ENCODE results near the gene ANKRD11.
"Not testable (repeated sequence)": the region's sequence is repeated elsewhere in the genome, so short reads cannot be mapped to it uniquely, and the experiment has no call there.

The ANKRD11 gene

DNA sequence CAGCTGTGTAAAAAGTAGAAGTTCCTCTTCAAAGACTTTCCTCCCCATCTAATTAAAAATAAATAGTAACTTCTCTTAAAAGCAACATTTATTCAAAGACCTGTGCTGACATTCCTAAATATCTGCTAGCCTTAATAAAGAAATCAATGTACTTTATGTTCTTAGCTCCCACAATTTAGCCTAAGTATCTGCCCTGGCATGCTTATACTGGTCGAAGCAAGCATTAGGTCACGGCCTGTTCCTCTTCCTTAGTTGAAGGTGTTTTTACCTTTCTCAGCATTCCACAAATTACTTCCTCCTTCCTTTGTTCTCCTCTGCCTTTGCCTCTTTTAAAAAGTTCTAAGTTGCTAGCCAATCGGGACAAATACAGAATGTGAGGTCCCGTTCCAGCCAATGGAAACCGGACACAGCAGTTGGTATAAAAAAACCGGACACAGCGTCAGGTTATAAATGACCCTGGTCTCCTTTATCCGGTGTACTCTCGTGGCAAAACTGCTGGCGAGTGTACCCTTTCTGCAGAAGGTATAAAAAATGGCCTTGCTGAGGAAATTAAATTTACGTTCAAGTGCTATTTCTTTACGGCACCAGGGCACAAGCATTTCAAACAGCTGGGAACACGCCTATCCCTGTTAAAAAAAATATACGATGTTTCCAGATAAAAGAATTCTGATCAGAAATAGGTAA, 127.7 kb downstream of the ANKRD11 start:
- not testable (repeated sequence) for DNase-seq

DNA sequence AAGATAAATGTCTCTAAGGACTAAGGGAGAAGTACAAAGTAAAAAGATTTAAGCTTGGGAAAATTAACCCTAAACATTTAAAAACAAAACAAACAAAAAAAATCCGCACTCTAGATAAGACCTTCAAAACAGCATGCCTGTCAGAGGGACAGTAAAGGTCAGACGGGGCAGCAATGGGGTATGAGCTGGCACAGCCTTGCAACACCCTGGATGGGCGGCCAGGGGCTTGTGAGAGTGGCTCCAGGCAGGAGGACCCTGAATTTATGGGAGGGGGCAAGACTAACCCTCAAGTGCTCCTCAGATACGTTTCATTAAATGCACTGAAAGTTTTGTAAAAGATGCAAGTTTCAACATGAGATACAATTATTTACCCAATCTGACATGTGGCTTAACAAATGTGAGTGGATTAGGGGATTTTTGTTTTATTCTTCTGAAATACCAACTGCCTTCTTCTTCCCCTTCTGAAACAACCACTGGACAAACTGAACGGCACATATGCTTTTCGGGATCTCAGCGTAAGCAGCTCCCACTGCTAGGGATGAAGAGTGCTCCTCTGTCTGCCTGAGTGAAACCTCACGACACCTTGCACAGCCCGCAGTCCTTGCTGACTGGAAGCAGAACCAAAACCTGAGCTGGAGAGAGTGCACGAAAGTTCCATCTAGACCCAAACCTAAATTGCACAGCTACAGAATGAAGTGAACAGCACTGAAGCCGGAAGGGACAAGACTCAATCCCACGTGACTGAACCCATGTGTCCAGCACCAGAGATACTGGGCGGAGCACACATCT, 128.4 kb downstream of the ANKRD11 start:
- no peak for DNase-seq

DNA sequence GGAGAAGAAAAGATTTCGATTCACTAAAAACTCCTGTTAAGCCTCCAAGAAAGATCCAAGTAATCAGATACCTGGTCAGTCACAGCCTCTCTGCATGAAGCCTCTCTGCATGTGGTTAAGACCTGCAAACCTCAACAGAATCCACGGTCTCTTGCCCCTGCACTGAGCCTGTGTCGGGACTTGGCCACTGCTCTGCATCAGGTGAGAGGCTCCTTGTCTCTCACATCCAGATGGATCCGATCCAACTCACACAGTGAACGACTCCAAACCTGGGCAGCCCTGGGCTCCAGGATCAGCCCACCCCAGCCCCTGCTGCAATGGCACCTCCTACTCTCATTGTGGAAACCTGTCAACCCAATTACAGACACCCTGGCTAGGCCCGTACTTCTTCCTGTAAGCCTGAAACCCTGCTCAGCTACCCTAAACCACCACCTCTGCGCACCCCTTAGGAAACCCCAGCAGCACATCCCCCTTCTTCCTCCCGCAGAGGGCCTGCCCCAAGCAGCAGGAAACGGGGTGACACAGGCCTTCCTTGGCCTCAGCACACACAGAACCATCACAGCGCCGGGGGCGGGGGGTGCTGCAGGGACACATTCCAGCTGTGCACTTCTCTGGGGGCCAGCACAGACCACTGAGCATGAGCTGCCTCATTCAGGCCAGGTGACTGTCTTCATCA, 129.5 kb downstream of the ANKRD11 start:
- no peak for DNase-seq

DNA sequence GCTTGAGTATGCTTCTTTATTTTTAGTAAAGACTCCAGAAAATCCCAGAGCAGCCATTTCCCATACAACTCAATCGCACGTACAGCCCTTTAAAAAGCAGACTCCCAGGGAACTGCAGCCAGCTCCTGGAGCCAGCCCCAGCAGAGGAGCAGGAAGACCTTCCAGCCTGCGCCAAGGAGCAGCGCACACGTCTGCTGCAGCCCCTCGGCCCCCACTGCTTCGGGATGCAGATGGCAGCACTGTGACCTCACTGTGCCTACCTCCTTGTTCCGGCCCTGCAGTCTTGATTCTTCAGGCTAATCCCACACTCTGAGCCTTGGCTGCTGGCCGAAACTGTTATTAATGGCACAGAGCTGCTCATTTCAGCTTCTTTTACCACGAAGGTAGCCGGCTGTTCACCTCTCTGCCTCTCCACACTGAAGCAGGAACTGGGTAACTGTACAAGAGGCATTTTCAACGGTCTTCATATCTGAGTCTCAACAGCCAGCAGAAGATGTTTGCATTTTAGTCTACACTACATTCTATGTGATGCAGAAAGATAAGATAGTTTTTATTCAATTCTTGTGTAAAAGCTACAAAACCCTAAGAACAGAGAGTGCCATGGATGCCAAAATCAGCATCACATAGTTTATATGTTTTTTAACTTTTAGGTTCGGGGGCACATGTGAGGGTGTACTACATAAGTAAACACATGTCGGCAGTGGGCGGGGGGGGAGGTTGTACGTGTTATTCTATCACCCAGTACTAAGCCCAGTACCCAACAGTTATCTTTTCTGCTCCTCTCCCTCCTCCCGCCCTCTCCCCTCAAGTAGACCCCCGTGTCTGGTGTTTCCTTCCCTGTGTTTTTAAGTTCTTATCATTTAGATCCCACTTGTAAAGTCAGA, 130.9 kb downstream of the ANKRD11 start:
- no peak for DNase-seq

DNA sequence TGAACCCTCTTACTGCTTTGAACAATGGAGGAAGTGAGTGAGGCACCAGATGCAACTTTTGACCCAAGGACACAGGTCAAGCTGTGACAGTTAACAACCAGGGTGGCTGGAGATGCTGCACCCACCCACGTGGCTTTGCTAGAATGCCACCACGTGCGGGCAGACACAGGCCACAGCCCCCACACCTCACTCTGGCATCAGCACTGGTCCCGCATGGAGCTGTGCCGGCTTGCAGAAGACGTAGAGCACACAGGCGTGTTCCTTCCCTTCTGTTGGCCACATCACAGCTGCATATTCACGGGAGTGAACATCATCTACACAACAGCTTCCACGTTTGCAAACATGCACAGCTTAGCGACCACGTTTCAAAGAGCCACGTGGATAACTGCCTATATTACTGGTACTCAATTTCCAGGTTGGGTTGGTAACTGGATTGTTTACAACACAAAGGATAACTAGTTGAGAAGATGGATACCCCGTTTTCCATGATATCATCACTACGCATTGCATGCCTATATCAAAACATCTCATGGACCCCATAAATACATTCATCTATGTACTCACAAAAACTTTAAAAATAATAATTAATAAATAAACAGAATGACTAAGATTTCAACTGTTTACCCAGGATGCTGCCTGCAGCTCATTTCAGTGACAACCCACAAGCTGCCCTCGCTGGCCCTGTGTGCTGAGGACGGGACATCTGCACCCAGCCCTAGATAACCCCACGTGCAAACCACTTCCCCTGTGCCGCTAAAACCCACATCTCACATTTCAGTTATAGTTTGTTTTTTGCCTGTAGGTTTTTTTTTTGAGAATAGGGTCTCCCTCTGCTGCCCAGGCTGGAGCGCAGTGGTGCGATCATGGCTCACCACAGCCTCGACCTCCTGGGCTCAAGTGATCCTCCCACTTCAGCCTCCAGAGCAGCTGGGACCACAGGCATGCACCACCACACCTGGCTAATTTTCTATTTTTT, 132.0 kb downstream of the ANKRD11 start:
- DNase-seq: no peak

DNA sequence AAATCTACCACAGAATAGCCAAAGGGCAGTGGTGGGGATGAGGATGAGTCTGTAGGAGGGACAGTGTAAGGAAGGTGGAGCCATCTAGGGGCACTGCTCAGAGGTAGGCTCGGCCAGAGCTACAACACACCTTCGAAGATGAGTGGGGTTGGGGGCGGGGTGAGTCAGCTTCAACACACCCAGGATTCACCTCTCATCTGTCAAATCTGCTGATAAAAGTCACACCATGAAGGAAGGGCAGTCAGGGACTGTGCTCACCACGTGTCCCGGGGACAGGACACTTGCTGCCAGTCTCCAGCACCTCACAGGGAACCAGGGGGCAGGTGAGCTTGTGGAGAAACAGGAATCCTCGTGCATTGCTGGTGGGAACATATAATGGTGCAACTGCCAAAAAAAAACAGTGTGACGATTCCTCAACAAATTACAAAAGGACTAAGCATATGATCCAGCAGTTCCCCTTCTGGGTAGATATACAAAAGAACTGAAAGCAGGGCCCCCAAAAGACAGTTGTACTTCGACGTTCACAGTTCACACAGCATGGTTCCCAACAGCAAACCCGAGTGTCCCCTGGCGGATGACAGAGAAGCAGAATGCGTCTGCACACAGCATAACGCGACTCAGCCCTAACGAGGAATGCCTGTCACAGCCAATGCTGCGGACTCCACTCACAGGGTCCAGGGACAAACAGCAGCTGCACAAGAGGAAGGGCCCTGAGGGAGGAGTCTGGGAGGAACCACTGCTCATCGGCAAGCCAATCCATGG, 133.1 kb downstream of the ANKRD11 start:
- DNase-seq: peak; percentile 32 to 37

DNA sequence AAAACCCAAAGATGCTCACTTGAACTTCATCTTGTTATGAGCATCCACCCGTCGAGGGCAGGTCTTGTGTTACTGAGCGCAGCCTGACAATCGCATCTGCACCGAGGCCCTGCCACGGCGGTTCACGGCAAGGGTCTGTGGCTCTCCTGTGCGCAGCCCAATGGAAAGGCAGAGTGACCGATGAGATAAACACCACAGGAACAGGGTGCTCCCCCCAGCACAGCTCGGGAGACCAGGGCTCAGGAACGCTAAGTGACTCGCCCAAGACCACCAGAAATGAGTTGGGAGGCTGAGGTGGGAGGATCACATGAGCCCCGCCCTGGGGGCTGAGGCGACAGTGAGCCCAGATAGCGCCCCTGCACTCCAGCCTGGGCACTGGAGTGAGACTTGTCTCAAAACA, 134.7 kb downstream of the ANKRD11 start:
- DNase-seq: no peak

DNA sequence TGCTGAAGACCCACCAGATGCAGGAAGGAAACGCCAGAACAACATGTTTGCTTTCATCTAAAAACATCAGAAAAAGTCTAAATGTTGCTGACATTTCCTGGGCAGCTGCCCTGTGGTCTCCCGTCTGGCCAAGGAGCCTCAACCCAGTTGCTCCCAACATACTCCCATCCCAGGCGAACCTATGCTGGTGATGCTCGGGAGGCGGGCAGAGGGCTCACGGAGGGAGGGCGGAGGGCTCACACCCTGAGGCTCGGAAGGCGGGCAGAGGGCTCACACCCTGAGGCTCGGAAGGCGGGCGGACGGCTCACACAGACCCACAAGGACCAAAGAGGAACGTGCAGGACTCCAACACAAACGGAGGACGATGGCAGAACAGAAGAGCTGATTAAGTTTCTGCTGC, 135.4 kb downstream of the ANKRD11 start:
- no peak for DNase-seq

DNA sequence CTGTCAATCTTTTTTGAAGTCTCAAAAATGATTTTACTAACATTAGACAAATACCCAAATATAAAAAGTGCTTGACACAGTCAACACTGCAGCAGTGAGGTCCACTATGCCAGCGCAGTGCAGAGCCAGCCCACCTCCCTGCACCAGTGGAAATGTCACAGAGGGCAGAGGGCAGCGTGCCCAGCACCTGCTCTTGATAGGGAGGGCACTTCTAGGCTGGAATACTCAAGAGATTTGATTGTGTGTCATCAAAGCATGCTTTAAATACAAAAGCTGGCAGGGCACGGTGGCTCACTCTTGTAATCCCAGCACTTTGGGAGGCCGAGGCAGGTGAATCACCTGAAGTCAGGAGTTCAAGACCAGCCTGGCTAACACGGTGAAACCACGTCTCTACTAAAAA, 136.0 kb downstream of the ANKRD11 start:
- no peak for DNase-seq

DNA sequence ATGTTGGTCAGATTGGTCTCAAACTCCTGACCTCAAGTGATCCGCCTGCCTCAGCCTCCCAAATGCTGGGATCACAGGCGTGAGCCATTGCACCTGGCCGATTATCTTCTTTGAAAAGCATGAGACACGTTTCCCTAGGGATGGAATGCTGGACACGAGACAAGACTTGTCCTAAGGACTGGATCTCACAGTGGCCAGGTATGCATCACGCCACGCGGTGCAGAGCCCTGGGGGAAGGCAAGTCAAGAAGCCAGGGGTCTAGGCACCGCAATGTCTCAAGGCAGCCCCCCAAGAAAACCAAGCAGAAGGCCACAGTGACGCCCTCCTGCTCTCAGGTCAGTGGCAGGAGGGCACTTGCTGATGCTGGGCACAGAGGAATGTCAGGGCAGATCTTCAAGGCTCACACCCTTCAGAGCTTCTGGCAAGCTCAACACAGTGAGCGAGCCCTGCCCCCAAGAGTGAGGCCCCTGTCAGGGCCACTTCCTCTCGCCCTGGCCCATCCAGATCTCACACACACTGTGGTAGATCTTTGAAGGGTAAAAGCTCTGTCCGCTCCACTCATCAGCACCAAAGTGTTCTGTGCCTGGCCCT, 138.2 kb downstream of the ANKRD11 start:
- no peak for DNase-seq

DNA sequence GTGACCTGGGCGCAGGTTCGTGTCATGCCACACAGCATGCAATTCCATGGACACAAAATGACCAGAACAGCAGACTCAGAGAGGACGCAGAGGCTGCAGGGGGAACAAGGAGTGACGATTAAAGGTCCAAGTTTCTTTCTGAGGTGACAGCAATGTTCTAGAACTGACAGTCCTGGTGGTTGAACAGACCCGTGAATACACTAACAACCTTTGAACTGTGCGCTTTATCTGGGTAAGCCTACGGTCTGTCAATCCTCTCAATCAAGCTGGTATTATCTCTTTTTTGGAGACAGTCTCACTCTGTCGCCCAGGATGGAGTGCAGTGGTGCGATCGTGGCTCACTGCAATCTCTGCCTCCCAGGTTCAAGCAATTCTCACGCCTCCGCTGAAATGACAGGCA, 138.7 kb downstream of the ANKRD11 start:
- no peak for DNase-seq

DNA sequence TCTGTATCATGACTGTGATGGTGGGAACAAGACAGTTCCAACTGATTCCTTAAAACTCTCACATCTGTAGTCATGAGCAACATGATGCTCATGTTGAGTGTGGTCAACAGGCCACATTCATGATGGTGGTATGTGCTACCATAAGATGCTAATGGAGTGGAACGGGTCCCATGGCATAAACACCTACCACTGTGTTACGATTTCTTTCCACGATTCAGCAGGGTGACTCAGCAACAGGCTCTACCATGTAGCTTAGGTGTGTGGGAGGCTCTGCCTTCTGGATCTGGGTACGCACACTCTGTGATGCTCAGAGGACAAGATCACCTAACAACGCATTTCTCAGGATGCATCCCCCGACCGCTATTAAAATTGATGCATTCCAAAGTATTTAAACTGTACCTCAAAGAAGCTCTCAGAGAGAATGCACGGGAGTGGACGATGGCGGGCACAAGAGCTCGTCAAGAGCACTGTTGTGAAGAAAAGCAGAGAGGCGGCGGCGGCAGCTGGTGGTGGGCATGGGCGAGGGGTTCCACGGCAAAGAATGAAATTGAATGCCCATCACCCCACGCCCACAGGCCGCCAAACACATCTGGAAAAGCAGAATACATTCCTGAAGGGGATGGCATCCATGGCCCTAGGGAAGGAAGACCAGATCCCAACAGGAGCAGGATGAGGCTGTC, 139.5 kb downstream of the ANKRD11 start:
- no peak for DNase-seq

DNA sequence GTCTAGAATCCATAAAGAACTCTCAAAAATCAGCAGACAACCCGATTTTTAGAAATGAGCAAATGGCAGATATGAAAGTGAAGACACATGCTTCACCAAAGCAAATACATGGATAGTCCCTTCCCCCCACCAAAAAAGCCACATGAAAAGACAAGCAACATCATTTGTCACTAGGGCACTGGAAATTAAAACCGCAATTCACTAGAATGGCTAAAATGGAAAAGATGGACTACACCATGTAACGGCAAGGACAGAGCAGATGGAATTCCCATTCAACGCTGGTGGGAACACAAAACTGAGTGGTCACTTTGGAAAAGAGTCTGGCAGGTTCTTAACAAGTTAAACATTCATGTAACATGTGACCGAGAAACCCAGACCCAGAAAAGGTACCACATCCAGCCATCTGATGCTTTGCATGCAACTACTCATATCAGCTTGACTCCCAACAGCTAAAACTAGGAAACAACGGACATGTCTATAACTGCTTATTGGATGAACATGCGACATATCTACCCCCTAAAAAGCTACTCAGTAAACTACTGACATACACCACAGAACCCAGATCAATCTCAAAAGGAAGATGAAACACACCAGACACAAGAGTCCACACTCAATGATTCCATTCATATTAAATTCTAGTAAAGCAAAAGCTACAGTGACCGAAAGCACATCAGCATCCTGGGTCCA, 140.3 kb downstream of the ANKRD11 start:
- no peak for DNase-seq

DNA sequence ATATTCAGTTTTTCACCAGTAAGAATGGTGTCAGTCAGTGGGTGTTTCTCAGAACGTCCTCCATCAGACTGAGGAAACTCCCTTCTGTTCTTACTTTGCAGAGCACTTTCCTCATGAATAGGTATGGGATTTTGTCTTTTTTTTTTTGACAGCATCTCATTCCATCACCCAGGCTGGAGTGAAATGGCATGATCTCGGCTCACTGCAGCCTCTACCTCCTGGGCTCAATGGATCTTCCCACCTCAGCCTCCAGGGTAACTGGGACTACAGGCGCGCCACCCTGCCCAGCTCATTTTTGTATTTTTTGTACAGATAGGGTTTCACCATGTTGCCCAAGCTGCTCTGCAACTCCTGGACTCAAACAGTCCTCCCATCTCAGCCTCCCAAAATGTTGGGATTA, 142.6 kb downstream of the ANKRD11 start:
- no peak for DNase-seq

DNA sequence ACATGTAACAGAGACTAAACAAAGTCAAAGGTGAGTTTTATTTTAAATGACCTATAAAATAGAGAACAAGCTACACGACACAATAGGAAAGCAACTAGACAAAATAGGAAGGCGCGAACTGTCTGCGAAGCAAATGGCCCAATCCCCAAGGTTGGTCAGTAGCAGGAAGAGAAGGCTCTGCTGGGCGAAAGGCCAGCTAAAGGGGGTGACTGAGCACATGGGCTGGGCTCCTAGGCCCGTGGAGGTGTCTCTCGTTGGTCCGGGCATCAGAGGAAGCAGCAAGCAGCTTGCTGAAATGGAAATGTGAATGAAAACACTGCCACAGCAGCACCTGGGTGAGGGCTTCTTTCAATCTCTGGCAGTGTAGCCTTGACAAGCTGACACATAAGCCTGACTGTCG, 143.5 kb downstream of the ANKRD11 start:
- no peak for DNase-seq

DNA sequence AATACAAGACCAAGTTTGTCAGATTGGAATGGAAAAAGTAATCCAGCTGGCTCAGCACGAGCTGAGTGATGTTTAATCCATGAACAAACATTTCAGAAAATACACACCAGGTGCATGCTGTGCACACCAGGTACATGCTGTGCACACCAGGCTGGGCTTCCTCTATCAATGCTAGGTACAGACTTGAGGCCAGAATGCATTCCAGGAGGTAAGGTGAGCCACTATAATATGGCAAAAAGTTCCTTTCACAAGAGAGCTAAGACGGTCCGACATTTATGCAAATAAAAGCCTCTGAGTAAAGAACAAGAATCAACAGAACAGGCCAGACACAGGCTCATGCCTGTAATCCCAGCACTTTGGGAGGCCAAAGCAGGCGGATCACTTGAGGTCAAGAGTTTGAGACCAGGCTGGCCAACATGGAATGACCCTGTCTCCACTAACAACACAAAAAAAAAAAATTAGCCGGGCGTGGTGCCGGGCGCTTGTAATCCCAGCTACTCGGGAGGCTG, 144.7 kb downstream of the ANKRD11 start:
- peak; percentile 32 to 37 for DNase-seq

DNA sequence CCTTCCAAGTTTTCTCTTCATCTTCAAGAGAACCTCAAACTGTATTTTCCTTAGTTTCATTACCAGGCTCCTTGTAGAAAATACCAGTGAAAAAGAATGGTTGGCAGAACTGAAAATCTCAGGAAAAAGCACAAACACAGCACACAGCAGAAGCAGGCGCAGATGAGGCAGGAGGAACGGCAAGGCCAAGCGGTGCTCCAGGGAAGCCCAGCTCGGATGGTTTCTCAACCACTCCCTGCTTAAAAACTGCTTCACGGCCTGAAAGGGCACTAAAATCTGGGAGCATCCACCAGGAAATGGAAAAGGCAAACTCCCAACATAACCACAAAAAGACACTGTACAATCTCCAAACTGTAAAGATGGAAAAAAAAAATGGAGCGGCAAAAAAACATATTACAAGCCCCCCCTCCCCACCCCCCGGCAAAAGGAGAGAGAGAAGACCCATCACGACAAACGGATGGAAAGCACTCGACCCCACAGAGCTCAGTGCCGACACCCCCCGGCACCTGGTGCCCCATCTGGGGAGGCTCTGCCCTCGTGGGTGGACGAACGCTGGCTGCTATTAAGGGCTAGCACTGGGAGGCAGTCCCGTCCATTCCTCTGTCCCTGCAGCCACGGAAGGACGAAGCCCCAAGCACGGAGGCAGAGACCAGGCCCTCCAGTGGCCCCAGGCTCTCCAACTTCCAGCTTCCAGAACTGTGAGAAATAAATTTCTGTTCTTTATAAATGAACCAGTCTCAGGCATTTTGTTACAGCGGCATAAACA, 145.3 kb downstream of the ANKRD11 start:
- peak in 1 of 2 experiments; percentile 34 for DNase-seq

DNA sequence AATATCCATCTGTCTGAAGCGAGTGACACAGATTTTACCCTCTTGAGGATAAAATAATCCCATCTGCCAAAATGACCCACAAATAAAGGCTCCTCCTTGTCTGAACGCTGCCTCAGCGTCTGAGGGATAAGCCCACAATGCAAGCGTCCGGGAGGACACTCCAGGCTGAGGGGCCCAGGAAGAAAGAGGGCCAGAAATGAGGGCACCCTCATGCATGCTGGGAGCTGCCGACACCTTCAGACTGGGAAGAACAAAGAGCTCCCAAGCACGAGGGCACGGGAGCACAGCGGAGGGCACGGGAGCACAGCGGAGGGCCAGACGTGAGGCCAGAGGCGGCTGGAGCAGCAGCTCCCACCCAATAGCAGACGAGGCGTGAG, 145.9 kb downstream of the ANKRD11 start:
- no peak for DNase-seq

Data from SHP77 (cell line).